Measurements from ENCODE around the gene GLTP. TPM values are rescaled to one million over a fixed set of nuclear protein-coding genes. Genes with fewer than 3 reads are reported as not detected.
"Not testable (repeated sequence)": the region's sequence is repeated elsewhere in the genome, so short reads cannot be mapped to it uniquely, and the experiment has no call there.

The GLTP gene
- 10 to 100 TPM; 29.7 to 73.7 (median 40.5) TPM for total RNA-seq
- polyA plus RNA-seq = 10 to 100 TPM; 24.5 to 38.6 (median 27.4) TPM
- long read RNA-seq, donor 1, transcript GLTP-201 (5 exons, 2,356 nt) = major isoform, 13 of 13 reads
- long read RNA-seq, donor 1, partial matches to known transcripts = 0 of 13 reads
- long read RNA-seq, donor 1, other reads (novel, unspliced or antisense) = 0 of 13 reads
- long read RNA-seq, donor 2, transcript GLTP-201 (5 exons, 2,356 nt) = major isoform, 10 of 11 reads
- long read RNA-seq, donor 2, partial matches to known transcripts = 0 of 11 reads
- long read RNA-seq, donor 2, other reads (novel, unspliced or antisense) = 0 of 11 reads
- long read RNA-seq, donor 3, transcript GLTP-201 (5 exons, 2,356 nt) = major isoform, 16 of 60 reads
- long read RNA-seq, donor 3, partial matches to known transcripts = 43 of 60 reads
- long read RNA-seq, donor 3, other reads (novel, unspliced or antisense) = 0 of 60 reads
- long read RNA-seq, donor 4, transcript GLTP-201 (5 exons, 2,356 nt) = major isoform, 15 of 40 reads
- long read RNA-seq, donor 4, partial matches to known transcripts = 1 of 40 reads
- long read RNA-seq, donor 4, other reads (novel, unspliced or antisense) = 23 of 40 reads
- long read RNA-seq, donor 5, transcript GLTP-201 (5 exons, 2,356 nt) = major isoform, 92 of 100 reads
- long read RNA-seq, donor 5, partial matches to known transcripts = 1 of 100 reads
- long read RNA-seq, donor 5, other reads (novel, unspliced or antisense) = 5 of 100 reads
- long read RNA-seq, donor 6, partial matches to known transcripts = 0 of 6 reads
- long read RNA-seq, donor 6, other reads (novel, unspliced or antisense) = 5 of 6 reads
- long read RNA-seq, donor 7, transcript GLTP-201 (5 exons, 2,356 nt) = major isoform, 13 of 19 reads
- long read RNA-seq, donor 7, partial matches to known transcripts = 6 of 19 reads
- long read RNA-seq, donor 7, other reads (novel, unspliced or antisense) = 0 of 19 reads
- long read RNA-seq, donor 8, transcript GLTP-201 (5 exons, 2,356 nt) = major isoform, 25 of 26 reads
- long read RNA-seq, donor 8, partial matches to known transcripts = 0 of 26 reads
- long read RNA-seq, donor 8, other reads (novel, unspliced or antisense) = 0 of 26 reads
- long read RNA-seq, donor 9, transcript GLTP-201 (5 exons, 2,356 nt) = major isoform, 19 of 19 reads
- long read RNA-seq, donor 9, partial matches to known transcripts = 0 of 19 reads
- long read RNA-seq, donor 9, other reads (novel, unspliced or antisense) = 0 of 19 reads
- long read RNA-seq, donor 10, transcript GLTP-201 (5 exons, 2,356 nt) = major isoform, 10 of 10 reads
- long read RNA-seq, donor 10, partial matches to known transcripts = 0 of 10 reads
- long read RNA-seq, donor 10, other reads (novel, unspliced or antisense) = 0 of 10 reads

- H3K36me3 ChIP-seq (replicated peaks in 1 of 2) = no peaks in the 10 kb centered on the region
- peak; percentile 73 to 88 (median 82) for DNase-seq
- H3K27ac ChIP-seq = peak within 1 kb of the TSS in 3 of 5 donors; percentile 63 to 89 (median 71)
- no peaks in the 10 kb centered on the region for H3K27me3 ChIP-seq
- H3K4me1 ChIP-seq (replicated peaks in 1 of 2) = peaks cover 11 to 30% of the 10 kb centered on the region in 2 donors
- WGBS, 4 donors = 0 to 2% (median 1%) methylated on average over 10 to 91 of the region's 92 CpGs
- H3K4me3 ChIP-seq = peak within 1 kb of the TSS in 3 of 4 donors; percentile 60 to 92 (median 83)
- TF ChIP-seq CTCF (IDR thresholded peaks at IDR 0.05) (peak in 3 of 6 experiments; percentile 62 to 98 (median 94)), POLR2A (IDR thresholded peaks at IDR 0.05) (peak; percentile 56 to 61)
- H3K9me3 ChIP-seq (replicated peaks in 1 of 3) = no peaks in the 10 kb centered on the region
- intact Hi-C loops (cut with DNase I) = loop anchor here in 1 of 2 donors (2.0 kb wide), 1 partner anchor 75 kb away; no protein-coding TSS in a partner anchor
Measured at GRCh38 chr12:109880043-109880931, at the start of gene GLTP. Gene GLTP, minus strand, starts transcription at chr12:109880541. Its CDS starts 167 bp downstream, at chr12:109880374.

GRCh38 chr12:109929326-109929725 is 49.0 kb upstream of the GLTP start:
- H3K4me3 ChIP-seq; H3K9me3 ChIP-seq (replicated peaks in 1 of 3); H3K27ac ChIP-seq; H3K4me1 ChIP-seq (replicated peaks in 1 of 2); H3K27me3 ChIP-seq; intact Hi-C loops (cut with DNase I); DNase-seq: not testable (repeated sequence)
- WGBS, 4 donors = 90 to 96% (median 95%) methylated on average over 14 of the region's 14 CpGs
- H3K36me3 ChIP-seq (replicated peaks in 1 of 2) = peaks cover 0 to 62% of the 10 kb centered on the region in 2 donors

- WGBS, 4 donors = 83 to 95% (median 94%) methylated on average over 10 to 12 of the region's 12 CpGs
Measured at GRCh38 chr12:109928058-109928656, 47.8 kb upstream of the GLTP start.

More at GRCh38 chr12:109928058-109928656, 47.8 kb upstream of the GLTP start:
- no peak for TF ChIP-seq POLR2A (IDR thresholded peaks at IDR 0.05)
- TF ChIP-seq CTCF (IDR thresholded peaks at IDR 0.05) = no peak
- Histone ChIP-seq H3K27me3 (no peaks in the 10 kb centered on the region), H3K4me3 (no peak overlapping the region), H3K4me1 (replicated peaks in 1 of 2) (no peaks in the 10 kb centered on the region), H3K36me3 (replicated peaks in 1 of 2) (peaks cover 0 to 50% of the 10 kb centered on the region in 2 donors), H3K9me3 (replicated peaks in 1 of 3) (no peaks in the 10 kb centered on the region), H3K27ac (no peak overlapping the region)
- intact Hi-C loops (cut with DNase I) = no loop called here
- DNase-seq = no peak

Data from adrenal gland (tissue), 19 donors.